Activated CD8-positive, alpha-beta memory T cell treated with anti-CD3 and anti-CD28 coated beads for 36 hours (primary cell): ENCODE data around the gene WIZ. TPM values are rescaled to one million over a fixed set of nuclear protein-coding genes. Genes with fewer than 3 reads are reported as not detected.

Experiments used
- CTCF ChIA-PET: fragments of 350-600 bp; sonication (Branson Sonifier 250); formaldehyde crosslinking; loops from one replicate; lab custom pipeline; 2021; ENCODE audit warnings: antibody characterized with exemption; lab: Charles Lee
- POLR2A ChIA-PET: fragments of 350-600 bp; sonication (Branson Sonifier 250); formaldehyde crosslinking; loops from one replicate; lab custom pipeline; 2021; ENCODE audit warnings: antibody characterized with exemption; lab: Charles Lee
- total RNA-seq, 2 experiments: library from RNA; stranded (reverse); gene quantifications; one replicate each; pipeline ENCODE4 v1.2.3, GENCODE V29; 2021

Gene WIZ
- total RNA-seq, 2 experiments from 2014 or later: 27.8 to 28.3 TPM

- POLR2A ChIA-PET: no interaction called here
- CTCF ChIA-PET: interaction anchor here (1.7 to 2.2 kb wide), 2 partner anchors 41 to 129 kb away, joined by 3 to 5 read pairs; no protein-coding TSS in a partner anchor
These were observed 23.0 kb downstream of the WIZ start for GRCh38 chr19:15426485-15427349.

GRCh38 chr19:15425321-15425950, 24.3 kb downstream of the WIZ start:
- CTCF ChIA-PET: interaction anchor here (1.7 kb wide), 1 partner anchor 42 kb away, joined by 3 read pairs; no protein-coding TSS in a partner anchor

GRCh38 chr19:15424692-15425272, 25.0 kb downstream of the WIZ start:
- CTCF ChIA-PET: interaction anchor here (1.7 kb wide), 1 partner anchor 43 kb away, joined by 3 read pairs; no protein-coding TSS in a partner anchor
- POLR2A ChIA-PET: no interaction called here

More at GRCh38 chr19:15425321-15425950, 24.3 kb downstream of the WIZ start:
- POLR2A ChIA-PET: no interaction called here

- CTCF ChIA-PET: no interaction called here
- POLR2A ChIA-PET: no interaction called here
These were observed 25.6 kb downstream of the WIZ start for GRCh38 chr19:15424121-15424520.

- ChIA-PET POLR2A (no interaction called here), CTCF (no interaction called here)
These were observed 26.6 kb downstream of the WIZ start for GRCh38 chr19:15423130-15423529.

GRCh38 chr19:15422296-15423075, 27.3 kb downstream of the WIZ start:
- CTCF ChIA-PET: interaction anchor here (7.9 kb wide), 1 partner anchor 133 kb away, joined by 78 read pairs; no protein-coding TSS in a partner anchor
- POLR2A ChIA-PET: interaction anchor here (4.1 kb wide), 1 partner anchor 10 kb away, joined by 28 read pairs; no protein-coding TSS in a partner anchor

GRCh38 chr19:15421721-15422260, 28.0 kb downstream of the WIZ start:
- POLR2A ChIA-PET: interaction anchor here (0.6 to 4.1 kb wide), 3 partner anchors 11 to 266 kb away, joined by 3 to 28 read pairs (median 11); no protein-coding TSS in a partner anchor
- CTCF ChIA-PET: interaction anchor here (7.9 kb wide), 1 partner anchor 134 kb away, joined by 78 read pairs; no protein-coding TSS in a partner anchor

- ChIA-PET CTCF (interaction anchor here (1.0 to 7.9 kb wide), 3 partner anchors 9 to 134 kb away, joined by 3 to 78 read pairs (median 19); no protein-coding TSS in a partner anchor), POLR2A (interaction anchor here (0.6 to 4.1 kb wide), 4 partner anchors 11 to 266 kb away, joined by 3 to 28 read pairs (median 13); no protein-coding TSS in a partner anchor)
These were observed 28.5 kb downstream of the WIZ start for GRCh38 chr19:15421136-15421695.

GRCh38 chr19:15419413-15420025, 30.2 kb downstream of the WIZ start:
- POLR2A ChIA-PET: interaction anchor here (0.6 to 4.1 kb wide), 13 partner anchors 10 to 136 kb away, joined by 3 to 28 read pairs (median 5); partner anchors contain the start of gene AKAP8
- CTCF ChIA-PET: interaction anchor here (0.6 to 7.9 kb wide), 25 partner anchors 10 to 1728 kb away, joined by 3 to 78 read pairs (median 6); partner anchors contain the start of genes AKAP8, BRD4 and RASAL3

GRCh38 chr19:15418579-15419412, 31.0 kb downstream of the WIZ start, which contains the start of gene AKAP8L:
TSS of gene AKAP8L (minus strand) at chr19:15418988. CDS start at chr19:15418923, 65 bp downstream.
- ChIA-PET CTCF (interaction anchor here (0.6 to 7.9 kb wide), 28 partner anchors 9 to 1729 kb away, joined by 3 to 78 read pairs (median 5); partner anchors contain the start of genes AKAP8, BRD4 and RASAL3), POLR2A (interaction anchor here (0.6 to 4.1 kb wide), 14 partner anchors 9 to 311 kb away, joined by 3 to 28 read pairs (median 4); partner anchors contain the start of gene AKAP8)

- POLR2A ChIA-PET: interaction anchor here (1.8 to 2.9 kb wide), 3 partner anchors 39 to 137 kb away, joined by 9 to 20 read pairs (median 15); partner anchors contain the start of gene AKAP8
- CTCF ChIA-PET: interaction anchor here (0.6 to 7.9 kb wide), 15 partner anchors 9 to 1350 kb away, joined by 3 to 78 read pairs (median 9); partner anchors contain the start of genes AKAP8, BRD4 and RASAL3
These were observed 31.6 kb downstream of the WIZ start for GRCh38 chr19:15418231-15418578.

GRCh38 chr19:15417699-15418098, 32.1 kb downstream of the WIZ start:
- ChIA-PET POLR2A (interaction anchor here (0.6 kb wide), 1 partner anchor 807 kb away, joined by 4 read pairs; no protein-coding TSS in a partner anchor), CTCF (interaction anchor here (0.6 to 7.9 kb wide), 4 partner anchors 15 to 1350 kb away, joined by 6 to 78 read pairs (median 20); no protein-coding TSS in a partner anchor)

- POLR2A ChIA-PET: no interaction called here
- CTCF ChIA-PET: no interaction called here
These were observed 36.9 kb downstream of the WIZ start for GRCh38 chr19:15412832-15413231.

- POLR2A ChIA-PET: interaction anchor here (0.7 kb wide), 1 partner anchor 143 kb away, joined by 6 read pairs; no protein-coding TSS in a partner anchor
- CTCF ChIA-PET: interaction anchor here (0.7 kb wide), 1 partner anchor 144 kb away, joined by 3 read pairs; no protein-coding TSS in a partner anchor
These were observed 38.4 kb downstream of the WIZ start for GRCh38 chr19:15411351-15411750.

- CTCF ChIA-PET: interaction anchor here (0.5 kb wide), 1 partner anchor 129 kb away, joined by 3 read pairs; no protein-coding TSS in a partner anchor
- POLR2A ChIA-PET: no interaction called here
These were observed 45.0 kb downstream of the WIZ start for GRCh38 chr19:15404780-15405211.
